ENCODE data around the gene VPS13A.

DNA sequence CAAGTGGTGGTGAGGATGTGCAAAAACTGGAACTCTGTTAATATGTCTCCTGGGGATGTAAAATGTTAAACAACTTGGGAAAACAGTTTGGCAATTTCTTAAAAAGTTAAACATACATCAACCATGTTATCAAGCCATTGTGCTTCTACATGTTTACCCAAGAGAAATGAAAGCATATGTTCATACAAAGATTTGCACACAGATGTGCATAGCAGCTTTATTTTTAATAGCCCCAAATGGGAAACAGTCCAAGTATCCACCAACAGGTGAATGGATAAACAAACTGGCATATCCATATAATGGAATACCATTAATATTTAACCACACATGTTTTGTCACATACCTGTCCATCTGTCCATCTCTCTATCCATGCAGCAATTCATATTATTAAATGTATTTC is 6.2 kb downstream of the VPS13A start:
- TF ChIP-seq, protein P1, sequence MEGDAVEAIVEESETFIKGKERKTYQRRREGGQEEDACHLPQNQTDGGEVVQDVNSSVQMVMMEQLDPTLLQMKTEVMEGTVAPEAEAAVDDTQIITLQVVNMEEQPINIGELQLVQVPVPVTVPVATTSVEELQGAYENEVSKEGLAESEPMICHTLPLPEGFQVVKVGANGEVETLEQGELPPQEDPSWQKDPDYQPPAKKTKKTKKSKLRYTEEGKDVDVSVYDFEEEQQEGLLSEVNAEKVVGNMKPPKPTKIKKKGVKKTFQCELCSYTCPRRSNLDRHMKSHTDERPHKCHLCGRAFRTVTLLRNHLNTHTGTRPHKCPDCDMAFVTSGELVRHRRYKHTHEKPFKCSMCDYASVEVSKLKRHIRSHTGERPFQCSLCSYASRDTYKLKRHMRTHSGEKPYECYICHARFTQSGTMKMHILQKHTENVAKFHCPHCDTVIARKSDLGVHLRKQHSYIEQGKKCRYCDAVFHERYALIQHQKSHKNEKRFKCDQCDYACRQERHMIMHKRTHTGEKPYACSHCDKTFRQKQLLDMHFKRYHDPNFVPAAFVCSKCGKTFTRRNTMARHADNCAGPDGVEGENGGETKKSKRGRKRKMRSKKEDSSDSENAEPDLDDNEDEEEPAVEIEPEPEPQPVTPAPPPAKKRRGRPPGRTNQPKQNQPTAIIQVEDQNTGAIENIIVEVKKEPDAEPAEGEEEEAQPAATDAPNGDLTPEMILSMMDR (IDR thresholded peaks at IDR 0.05 in 2 of 3, conservative IDR thresholded peaks at IDR 0.05 in 1 of 3; ENCODE audit: borderline replicate concordance in 1 of 3, insufficient read depth in 1 of 3, low read depth in 2 of 3, low read length in 2 of 3): no peak
- no peak for TF ChIP-seq ZNF274 (IDR thresholded peaks at IDR 0.05; ENCODE audit: low read depth, low read length)
- no peak for TF ChIP-seq RAD21 (IDR thresholded peaks at IDR 0.05; ENCODE audit: low read depth)

Measured in HCT116 (cell line).